HepG2 (cell line): ENCODE results near the gene GATAD2B. TPM values are rescaled to one million over a fixed set of nuclear protein-coding genes. Genes with fewer than 3 reads are reported as not detected.

Experiments used
- CREM ChIP-seq, 2 experiments: sonication (generic) in 1 of 2; formaldehyde crosslinking in 1 of 2; IDR thresholded peaks; 2 replicates each; pipeline versions ENCODE4 v1.4.0 to v1.6.1; 2016 to 2020; ENCODE audit warnings: antibody characterized with exemption in 1 of 2, mild to moderate bottlenecking in 1 of 2, missing genetic modification reagents in 1 of 2
- FLYWCH1 ChIP-seq: sonication (generic); formaldehyde crosslinking; IDR thresholded peaks from 2 replicates; pipeline ENCODE4 v1.8.1; 2023; ENCODE audit warnings: mild to moderate bottlenecking, missing genetic modification reagents
- KDM4B ChIP-seq: sonication (generic); formaldehyde crosslinking; IDR thresholded peaks from 2 replicates; pipeline ENCODE4 v1.4.0; 2020; ENCODE audit warnings: missing genetic modification reagents
- KMT2B ChIP-seq: IDR thresholded peaks from 2 replicates; pipeline ENCODE4 v1.6.1; 2016; ENCODE audit warnings: missing genetic modification reagents, missing compliant biosample characterization
- MXD4 ChIP-seq: IDR thresholded peaks from 2 replicates; pipeline ENCODE4 v1.6.1; 2016; ENCODE audit warnings: mild to moderate bottlenecking, missing biosample characterization, missing genetic modification reagents
- NFE2L1 ChIP-seq: sonication (generic); formaldehyde crosslinking; IDR thresholded peaks from 2 replicates; pipeline ENCODE4 v1.4.0; 2020; ENCODE audit warnings: missing genetic modification reagents, mild to moderate bottlenecking, borderline replicate concordance
- RFXANK ChIP-seq: IDR thresholded peaks from 2 replicates; pipeline ENCODE4 v1.6.1; 2016
- SIN3A ChIP-seq: IDR thresholded peaks from 2 replicates; pipeline ENCODE4 v1.6.1; 2011; ENCODE audit warnings: low read depth, mild to moderate bottlenecking, control low read depth, low read length, borderline replicate concordance
- SIX4 ChIP-seq: sonication (generic); formaldehyde crosslinking; IDR thresholded peaks from 2 replicates; pipeline ENCODE4 v1.4.0; 2020; ENCODE audit warnings: missing genetic modification reagents
- ZC3H4 ChIP-seq: sonication (generic); formaldehyde crosslinking; IDR thresholded peaks from 2 replicates; pipeline ENCODE4 v1.4.0; 2020; ENCODE audit warnings: missing genetic modification reagents, borderline replicate concordance
- ZNF230 ChIP-seq: sonication (generic); formaldehyde crosslinking; IDR thresholded peaks from 2 replicates; pipeline ENCODE4 v1.4.0; 2020; ENCODE audit warnings: mild to moderate bottlenecking, missing genetic modification reagents
- ZNF274 ChIP-seq: sonication (generic); formaldehyde crosslinking; IDR thresholded peaks from 2 replicates; pipeline ENCODE4 v1.5.1; 2020; ENCODE audit warnings: mild to moderate bottlenecking, missing genetic modification reagents
- ZNF282 ChIP-seq: fragments of 450-650 bp; IDR thresholded peaks from 2 replicates; pipeline ENCODE4 v1.6.1; 2018; ENCODE audit not compliant: partially characterized antibody
- ZNF441 ChIP-seq: sonication (generic); formaldehyde crosslinking; IDR thresholded peaks from 2 replicates; pipeline ENCODE4 v1.7.0; 2021; ENCODE audit warnings: missing genetic modification reagents, borderline replicate concordance
- ZNF546 ChIP-seq: sonication (generic); formaldehyde crosslinking; conservative IDR thresholded peaks from 2 replicates; pipeline ENCODE4 v1.8.1; 2023; ENCODE audit warnings: mild to moderate bottlenecking, missing genetic modification reagents
- ZNF713 ChIP-seq: sonication (generic); formaldehyde crosslinking; IDR thresholded peaks from 2 replicates; pipeline ENCODE4 v1.4.0; 2020; ENCODE audit warnings: mild to moderate bottlenecking, missing genetic modification reagents
- ZNF878 ChIP-seq: sonication (generic); formaldehyde crosslinking; IDR thresholded peaks from 2 replicates; pipeline ENCODE4 v1.8.1; 2023; ENCODE audit warnings: mild to moderate bottlenecking, missing genetic modification reagents, moderate library complexity
- polyA plus RNA-seq, 8 experiments: library from polyadenylated mRNA; depleted of rRNA in 3 of 8; stranded (reverse) in 7 of 8; unstranded in 1 of 8; fragments of >200 nt; fragmentation: Illumina TruSeq in 4 of 8; extraction: Trizol in 4 of 8; gene quantifications; 2 replicates each; pipeline versions ENCODE4 v1.2.1 to v1.2.3, GENCODE V29; 2011 to 2016; ENCODE audit warnings: low read depth in 4 of 8, missing spikeins in 1 of 8, mixed read lengths in 1 of 8; ENCODE audit not compliant: insufficient read depth in 1 of 8
- total RNA-seq, 5 experiments: library from RNA; depleted of rRNA; stranded (reverse); fragments of >200 nt; fragmentation: Illumina TruSeq; extraction: Trizol; gene quantifications; 2 replicates each; pipeline ENCODE4 v1.2.3, GENCODE V29; 2016; ENCODE audit warnings: low read depth in 1 of 5
- TF ChIP-seq, protein P1 (sequence below): sonication (generic); formaldehyde crosslinking; IDR thresholded peaks from 2 replicates; pipeline ENCODE4 v1.9.0; 2021; ENCODE audit warnings: mild to moderate bottlenecking, missing genetic modification reagents
- TF ChIP-seq, protein P2 (sequence below): sonication (generic); formaldehyde crosslinking; IDR thresholded peaks from 2 replicates; pipeline ENCODE4 v1.8.0; 2022; ENCODE audit warnings: mild to moderate bottlenecking, missing genetic modification reagents, borderline replicate concordance
- TF ChIP-seq, protein P3 (sequence below): sonication (generic); formaldehyde crosslinking; conservative IDR thresholded peaks from 2 replicates; pipeline ENCODE4 v1.8.0; 2022; ENCODE audit warnings: mild to moderate bottlenecking, moderate library complexity, missing genetic modification reagents

Gene GATAD2B
- total and polyA plus RNA-seq, 2 of the 13 experiments (the other 11 are each of a cell fraction or from before 2014, with no cell fraction given) = 3.2 to 5.2 TPM

GRCh38 chr1:153775458-153776327 lies 147.1 kb downstream of the GATAD2B start (continued):
- TF ChIP-seq, protein P1, sequence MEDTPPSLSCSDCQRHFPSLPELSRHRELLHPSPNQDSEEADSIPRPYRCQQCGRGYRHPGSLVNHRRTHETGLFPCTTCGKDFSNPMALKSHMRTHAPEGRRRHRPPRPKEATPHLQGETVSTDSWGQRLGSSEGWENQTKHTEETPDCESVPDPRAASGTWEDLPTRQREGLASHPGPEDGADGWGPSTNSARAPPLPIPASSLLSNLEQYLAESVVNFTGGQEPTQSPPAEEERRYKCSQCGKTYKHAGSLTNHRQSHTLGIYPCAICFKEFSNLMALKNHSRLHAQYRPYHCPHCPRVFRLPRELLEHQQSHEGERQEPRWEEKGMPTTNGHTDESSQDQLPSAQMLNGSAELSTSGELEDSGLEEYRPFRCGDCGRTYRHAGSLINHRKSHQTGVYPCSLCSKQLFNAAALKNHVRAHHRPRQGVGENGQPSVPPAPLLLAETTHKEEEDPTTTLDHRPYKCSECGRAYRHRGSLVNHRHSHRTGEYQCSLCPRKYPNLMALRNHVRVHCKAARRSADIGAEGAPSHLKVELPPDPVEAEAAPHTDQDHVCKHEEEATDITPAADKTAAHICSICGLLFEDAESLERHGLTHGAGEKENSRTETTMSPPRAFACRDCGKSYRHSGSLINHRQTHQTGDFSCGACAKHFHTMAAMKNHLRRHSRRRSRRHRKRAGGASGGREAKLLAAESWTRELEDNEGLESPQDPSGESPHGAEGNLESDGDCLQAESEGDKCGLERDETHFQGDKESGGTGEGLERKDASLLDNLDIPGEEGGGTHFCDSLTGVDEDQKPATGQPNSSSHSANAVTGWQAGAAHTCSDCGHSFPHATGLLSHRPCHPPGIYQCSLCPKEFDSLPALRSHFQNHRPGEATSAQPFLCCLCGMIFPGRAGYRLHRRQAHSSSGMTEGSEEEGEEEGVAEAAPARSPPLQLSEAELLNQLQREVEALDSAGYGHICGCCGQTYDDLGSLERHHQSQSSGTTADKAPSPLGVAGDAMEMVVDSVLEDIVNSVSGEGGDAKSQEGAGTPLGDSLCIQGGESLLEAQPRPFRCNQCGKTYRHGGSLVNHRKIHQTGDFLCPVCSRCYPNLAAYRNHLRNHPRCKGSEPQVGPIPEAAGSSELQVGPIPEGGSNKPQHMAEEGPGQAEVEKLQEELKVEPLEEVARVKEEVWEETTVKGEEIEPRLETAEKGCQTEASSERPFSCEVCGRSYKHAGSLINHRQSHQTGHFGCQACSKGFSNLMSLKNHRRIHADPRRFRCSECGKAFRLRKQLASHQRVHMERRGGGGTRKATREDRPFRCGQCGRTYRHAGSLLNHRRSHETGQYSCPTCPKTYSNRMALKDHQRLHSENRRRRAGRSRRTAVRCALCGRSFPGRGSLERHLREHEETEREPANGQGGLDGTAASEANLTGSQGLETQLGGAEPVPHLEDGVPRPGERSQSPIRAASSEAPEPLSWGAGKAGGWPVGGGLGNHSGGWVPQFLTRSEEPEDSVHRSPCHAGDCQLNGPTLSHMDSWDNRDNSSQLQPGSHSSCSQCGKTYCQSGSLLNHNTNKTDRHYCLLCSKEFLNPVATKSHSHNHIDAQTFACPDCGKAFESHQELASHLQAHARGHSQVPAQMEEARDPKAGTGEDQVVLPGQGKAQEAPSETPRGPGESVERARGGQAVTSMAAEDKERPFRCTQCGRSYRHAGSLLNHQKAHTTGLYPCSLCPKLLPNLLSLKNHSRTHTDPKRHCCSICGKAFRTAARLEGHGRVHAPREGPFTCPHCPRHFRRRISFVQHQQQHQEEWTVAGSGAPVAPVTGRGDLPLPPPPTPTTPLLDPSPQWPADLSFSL (CRISPR knock-in tag) = no peak
- TF ChIP-seq CREM (IDR thresholded peaks at IDR 0.05) (no peak), CREM (CRISPR knock-in tag; IDR thresholded peaks at IDR 0.05) (no peak), ZNF546 (peak; percentile 81; the same call in 1 of the 2 replicates), NFE2L1 (CRISPR knock-in tag) (no peak), ZNF713 (no peak), FLYWCH1 (CRISPR knock-in tag) (0 out of 2 replicates have a peak, but pooled peaks have one; percentile 47), SIN3A (no peak), ZC3H4 (CRISPR knock-in tag) (no peak), KMT2B (CRISPR knock-in tag) (no peak), ZNF282 (no peak), SIX4 (CRISPR knock-in tag) (no peak), MXD4 (peak; percentile 63; the same call in 1 of the 2 replicates), ZNF441 (no peak), RFXANK (CRISPR knock-in tag) (no peak), ZNF274 (CRISPR knock-in tag) (peak; percentile 74), ZNF878 (CRISPR knock-in tag) (no peak), KDM4B (CRISPR knock-in tag) (no peak), ZNF230 (CRISPR knock-in tag) (no peak; the same call in 1 of the 2 replicates)
- TF ChIP-seq, protein P2, sequence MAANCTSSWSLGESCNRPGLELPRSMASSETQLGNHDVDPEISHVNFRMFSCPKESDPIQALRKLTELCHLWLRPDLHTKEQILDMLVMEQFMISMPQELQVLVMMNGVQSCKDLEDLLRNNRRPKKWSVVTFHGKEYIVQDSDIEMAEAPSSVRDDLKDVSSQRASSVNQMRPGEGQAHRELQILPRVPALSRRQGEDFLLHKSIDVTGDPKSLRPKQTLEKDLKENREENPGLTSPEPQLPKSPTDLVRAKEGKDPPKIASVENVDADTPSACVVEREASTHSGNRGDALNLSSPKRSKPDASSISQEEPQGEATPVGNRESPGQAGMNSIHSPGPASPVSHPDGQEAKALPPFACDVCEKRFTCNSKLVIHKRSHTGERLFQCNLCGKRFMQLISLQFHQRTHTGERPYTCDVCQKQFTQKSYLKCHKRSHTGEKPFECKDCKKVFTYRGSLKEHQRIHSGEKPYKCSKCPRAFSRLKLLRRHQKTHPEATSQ (CRISPR knock-in tag) = no peak
- TF ChIP-seq, protein P3, sequence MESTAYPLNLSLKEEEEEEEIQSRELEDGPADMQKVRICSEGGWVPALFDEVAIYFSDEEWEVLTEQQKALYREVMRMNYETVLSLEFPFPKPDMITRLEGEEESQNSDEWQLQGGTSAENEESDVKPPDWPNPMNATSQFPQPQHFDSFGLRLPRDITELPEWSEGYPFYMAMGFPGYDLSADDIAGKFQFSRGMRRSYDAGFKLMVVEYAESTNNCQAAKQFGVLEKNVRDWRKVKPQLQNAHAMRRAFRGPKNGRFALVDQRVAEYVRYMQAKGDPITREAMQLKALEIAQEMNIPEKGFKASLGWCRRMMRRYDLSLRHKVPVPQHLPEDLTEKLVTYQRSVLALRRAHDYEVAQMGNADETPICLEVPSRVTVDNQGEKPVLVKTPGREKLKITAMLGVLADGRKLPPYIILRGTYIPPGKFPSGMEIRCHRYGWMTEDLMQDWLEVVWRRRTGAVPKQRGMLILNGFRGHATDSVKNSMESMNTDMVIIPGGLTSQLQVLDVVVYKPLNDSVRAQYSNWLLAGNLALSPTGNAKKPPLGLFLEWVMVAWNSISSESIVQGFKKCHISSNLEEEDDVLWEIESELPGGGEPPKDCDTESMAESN (CRISPR knock-in tag) = peak; percentile 76; the same call in 1 of the 2 replicates
